ENCODE results near the gene RMND1. TPM values are rescaled to one million over a fixed set of nuclear protein-coding genes. Genes with fewer than 3 reads are reported as not detected.

The RMND1 gene
- polyA plus RNA-seq, 3 donors: 5.7 to 6.7 (median 6.6) TPM

DNA sequence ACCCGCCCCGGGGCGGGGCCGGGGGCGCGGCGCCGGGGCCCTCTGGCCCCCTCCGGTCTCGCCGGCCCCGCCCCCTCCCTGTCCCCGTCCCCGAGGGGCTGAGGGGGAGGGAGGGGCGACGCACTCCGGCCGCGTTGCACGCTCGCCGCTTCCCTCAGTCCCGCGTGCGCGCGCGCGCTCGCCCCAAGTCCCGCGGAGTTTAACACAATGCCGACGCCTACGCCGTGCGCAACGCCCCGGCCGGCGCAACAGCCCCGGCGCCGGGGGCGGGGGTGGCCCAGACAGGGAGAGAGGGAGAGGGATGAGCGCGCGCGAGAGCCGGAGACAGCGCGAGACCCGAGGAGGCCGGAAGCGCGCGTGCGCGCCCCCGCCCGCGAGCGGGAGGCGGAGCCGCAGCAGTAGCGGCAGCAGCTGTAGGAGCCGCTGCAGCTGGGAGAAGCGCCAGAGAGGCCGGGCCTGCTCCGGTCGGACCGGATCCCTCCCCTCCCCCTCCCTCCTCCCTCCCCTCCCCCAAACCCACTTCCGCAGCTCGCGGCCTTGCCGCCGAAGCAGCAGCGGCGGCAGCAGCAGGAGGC lies 61.6 kb downstream of the RMND1 start:
- H3K27ac ChIP-seq (ENCODE audit: low read depth in 1 of 2, low read length in 2 of 2): peak overlapping the region; percentile 86 to 91
- Mint-ChIP-seq H3K9me3 (no peaks in the 10 kb centered on the region), H3K4me3 (peak overlapping the region; percentile 48 to 66), H3K36me3 (peaks cover under 1 to 16% of the 10 kb centered on the region in 2 donors), H3K27ac (peak overlapping the region in 4 of 7 donors; percentile 37 to 88 (median 58)), H3K4me1 (peaks cover 50% of the 10 kb centered on the region), H3K27me3 (ENCODE audit: low read depth in 3 of 3) (no peaks in the 10 kb centered on the region)
- intact Hi-C loops (cut with micrococcal nuclease): loop anchor here (2.0 to 10.0 kb wide), 4 partner anchors 62 to 1584 kb away; partner anchors contain the start of gene RMND1 (in 2 of the 2)
- H3K79me2 ChIP-seq (ENCODE audit: insufficient read depth, low read length): peaks cover 81% of the 10 kb centered on the region
- peaks cover 38% of the 10 kb centered on the region for H4K20me1 ChIP-seq (ENCODE audit: insufficient read depth, low read length)
- peak; percentile 95 to 99 (median 98) for DNase-seq
- peak overlapping the region; percentile 88 for H3K4me2 ChIP-seq (replicated peaks; ENCODE audit: extremely low read depth, low read length, poor library complexity, severe bottlenecking)
- no peaks in the 10 kb centered on the region for H3K27me3 ChIP-seq (ENCODE audit: control insufficient read depth in 2 of 2, insufficient read depth in 2 of 2, low read length in 2 of 2)
- peak overlapping the region; percentile 56 to 92 (median 82) for H3K4me3 ChIP-seq (replicated peaks in 1 of 3; ENCODE audit: low read depth in 2 of 3, low read length in 3 of 3)
- peak overlapping the region; percentile 70 for H2AFZ ChIP-seq (ENCODE audit: insufficient read depth, low read depth, low read length, poor library complexity, severe bottlenecking)
- H3K9me3 ChIP-seq (replicated peaks in 1 of 2; ENCODE audit: control insufficient read depth in 1 of 2, insufficient read depth in 1 of 2, low read length in 2 of 2): no peaks in the 10 kb centered on the region
- under 1% methylated on average over 68 of the region's 79 CpGs for WGBS (ENCODE audit: insufficient coverage)
- peaks cover 33 to 47% of the 10 kb centered on the region in 2 donors for H3K4me1 ChIP-seq (ENCODE audit: control insufficient read depth in 1 of 2, insufficient read depth in 2 of 2, low read length in 2 of 2)
- H3K9ac ChIP-seq (ENCODE audit: insufficient read depth, low read length, poor library complexity, severe bottlenecking): peak overlapping the region; percentile 94
- peaks cover 0 to 10% of the 10 kb centered on the region in 2 donors for H3K36me3 ChIP-seq (replicated peaks in 1 of 2; ENCODE audit: control insufficient read depth in 1 of 2, insufficient read depth in 2 of 2, low read length in 2 of 2)
- TF ChIP-seq, protein P1, sequence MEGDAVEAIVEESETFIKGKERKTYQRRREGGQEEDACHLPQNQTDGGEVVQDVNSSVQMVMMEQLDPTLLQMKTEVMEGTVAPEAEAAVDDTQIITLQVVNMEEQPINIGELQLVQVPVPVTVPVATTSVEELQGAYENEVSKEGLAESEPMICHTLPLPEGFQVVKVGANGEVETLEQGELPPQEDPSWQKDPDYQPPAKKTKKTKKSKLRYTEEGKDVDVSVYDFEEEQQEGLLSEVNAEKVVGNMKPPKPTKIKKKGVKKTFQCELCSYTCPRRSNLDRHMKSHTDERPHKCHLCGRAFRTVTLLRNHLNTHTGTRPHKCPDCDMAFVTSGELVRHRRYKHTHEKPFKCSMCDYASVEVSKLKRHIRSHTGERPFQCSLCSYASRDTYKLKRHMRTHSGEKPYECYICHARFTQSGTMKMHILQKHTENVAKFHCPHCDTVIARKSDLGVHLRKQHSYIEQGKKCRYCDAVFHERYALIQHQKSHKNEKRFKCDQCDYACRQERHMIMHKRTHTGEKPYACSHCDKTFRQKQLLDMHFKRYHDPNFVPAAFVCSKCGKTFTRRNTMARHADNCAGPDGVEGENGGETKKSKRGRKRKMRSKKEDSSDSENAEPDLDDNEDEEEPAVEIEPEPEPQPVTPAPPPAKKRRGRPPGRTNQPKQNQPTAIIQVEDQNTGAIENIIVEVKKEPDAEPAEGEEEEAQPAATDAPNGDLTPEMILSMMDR (IDR thresholded peaks at IDR 0.05): no peak

DNA sequence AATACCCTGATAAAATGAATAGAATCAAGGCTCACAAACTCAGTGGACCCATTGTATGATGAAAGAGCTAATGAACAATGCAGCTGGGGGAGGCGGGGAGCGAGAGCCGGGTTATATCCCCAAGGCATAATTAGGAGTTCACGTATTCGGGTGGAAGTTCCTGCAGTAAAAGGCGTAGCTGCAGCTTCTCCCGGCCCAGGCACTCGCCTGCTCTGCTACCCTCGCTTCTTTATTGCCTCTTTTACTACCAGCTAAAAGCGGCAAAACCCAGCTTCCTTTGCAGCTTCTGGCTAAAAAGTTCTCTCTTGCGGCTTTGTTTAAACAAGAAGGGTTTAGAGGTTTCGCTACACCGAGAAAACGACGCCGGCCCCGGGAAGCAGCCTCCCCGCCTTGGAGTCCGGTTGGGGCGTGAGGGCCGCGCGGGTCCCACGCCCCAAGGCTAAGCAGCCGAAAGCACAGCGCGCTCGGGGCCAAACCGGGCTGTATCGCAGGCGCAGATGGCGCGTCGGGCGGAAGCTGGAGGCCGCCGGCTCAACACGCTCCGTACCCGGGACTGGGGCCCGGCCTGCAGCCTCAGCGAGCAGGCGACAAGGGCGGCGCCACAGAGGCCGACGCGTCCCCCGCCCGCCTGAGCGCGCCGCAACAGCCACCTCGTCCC lies 62.2 kb downstream of the RMND1 start:
- WGBS (ENCODE audit: insufficient coverage): under 1% methylated on average over 52 of the region's 54 CpGs
- Histone ChIP-seq H3K36me3 (replicated peaks in 1 of 2; ENCODE audit: control insufficient read depth in 1 of 2, insufficient read depth in 2 of 2, low read length in 2 of 2) (peaks cover 0 to 8% of the 10 kb centered on the region in 2 donors), H3K27me3 (ENCODE audit: control insufficient read depth in 2 of 2, insufficient read depth in 2 of 2, low read length in 2 of 2) (no peaks in the 10 kb centered on the region), H3K4me1 (ENCODE audit: control insufficient read depth in 1 of 2, insufficient read depth in 2 of 2, low read length in 2 of 2) (peaks cover 33 to 47% of the 10 kb centered on the region in 2 donors), H2AFZ (ENCODE audit: insufficient read depth, low read depth, low read length, poor library complexity, severe bottlenecking) (peak overlapping the region; percentile 70), H4K20me1 (ENCODE audit: insufficient read depth, low read length) (peaks cover 32% of the 10 kb centered on the region), H3K4me3 (replicated peaks in 1 of 3; ENCODE audit: low read depth in 2 of 3, low read length in 3 of 3) (peak overlapping the region; percentile 67 to 91 (median 82)), H3K79me2 (ENCODE audit: insufficient read depth, low read length) (peaks cover 81% of the 10 kb centered on the region), H3K9me3 (replicated peaks in 1 of 2; ENCODE audit: control insufficient read depth in 1 of 2, insufficient read depth in 1 of 2, low read length in 2 of 2) (no peaks in the 10 kb centered on the region), H3K4me2 (replicated peaks; ENCODE audit: extremely low read depth, low read length, poor library complexity, severe bottlenecking) (peak overlapping the region; percentile 88), H3K27ac (ENCODE audit: low read depth in 1 of 2, low read length in 2 of 2) (peak overlapping the region; percentile 91 to 92), H3K9ac (ENCODE audit: insufficient read depth, low read length, poor library complexity, severe bottlenecking) (peak overlapping the region; percentile 94)
- peak overlapping the region; percentile 82 to 94 for H3K4me3 Mint-ChIP-seq
- peak overlapping the region; percentile 88 to 96 (median 93) for H3K27ac Mint-ChIP-seq
- H3K36me3 Mint-ChIP-seq: peaks cover 0 to 13% of the 10 kb centered on the region in 2 donors
- H3K4me1 Mint-ChIP-seq: peaks cover 53% of the 10 kb centered on the region
- intact Hi-C loops (cut with micrococcal nuclease): loop anchor here (2.0 to 10.0 kb wide), 4 partner anchors 63 to 1585 kb away; partner anchors contain the start of gene RMND1 (in 2 of the 2)
- TF ChIP-seq, protein P1 (IDR thresholded peaks at IDR 0.05): no peak
- H3K9me3 Mint-ChIP-seq: no peaks in the 10 kb centered on the region
- DNase-seq: peak in 2 of 3 donors; percentile 46 to 67
- H3K27me3 Mint-ChIP-seq (ENCODE audit: low read depth in 3 of 3): no peaks in the 10 kb centered on the region
